WI38 (cell line): ENCODE results near the gene ADAT3.

Experiments used
- H3K4me3 ChIP-seq: 2 replicates; pipeline ENCODE4 v1.5.1; 2011; ENCODE audit warnings: low read depth, mild to moderate bottlenecking, control low read depth, low read length
- TF ChIP-seq, protein P1 (sequence below): IDR thresholded peaks from 2 replicates; pipeline ENCODE4 v1.5.1; 2012; ENCODE audit warnings: low read depth, mild to moderate bottlenecking, control low read depth, low read length

ADAT3 gene

DNA sequence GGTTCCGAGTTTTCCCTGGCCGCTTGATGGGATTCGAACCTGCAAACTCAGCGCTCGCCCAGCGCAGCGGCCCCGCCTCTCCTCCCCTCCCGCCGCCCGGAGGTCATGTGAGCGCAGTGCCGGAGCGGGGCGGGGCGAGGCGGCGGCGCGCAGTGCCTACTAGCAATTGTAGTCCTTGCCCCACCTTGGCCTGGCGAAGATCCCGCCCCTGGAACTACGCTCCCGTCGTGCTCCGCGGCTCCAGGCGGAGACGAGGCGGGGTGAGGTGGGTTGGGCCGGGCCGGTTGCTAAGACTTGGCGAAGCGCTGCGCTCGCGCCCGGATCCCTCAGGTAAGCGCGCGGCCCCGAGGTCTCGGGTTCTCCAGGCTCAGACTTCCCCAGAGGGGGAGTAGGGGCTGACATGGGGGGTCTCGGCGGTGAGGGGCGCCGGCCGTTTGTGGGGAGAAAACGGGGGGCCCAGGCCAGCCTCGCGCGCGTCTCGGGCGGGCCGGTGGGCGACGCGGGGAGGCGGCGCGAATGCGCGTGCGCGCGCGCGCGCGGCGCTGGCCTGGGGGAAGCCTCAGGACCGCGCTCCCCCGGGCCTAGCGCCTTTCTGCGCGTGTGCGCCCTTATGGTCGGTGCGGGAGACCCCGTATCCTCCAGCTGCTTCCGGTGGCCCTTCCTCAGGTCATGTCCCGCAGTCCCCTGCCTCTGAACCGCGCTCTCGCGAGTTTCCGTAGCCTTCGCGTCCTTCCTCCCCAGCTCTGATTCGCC is at the start of gene ADAT3, which contains the start of gene SCAMP4:
Gene ADAT3 (plus strand): TSS at position 290 of the 753 bp plus-strand sequence. CDS start 6,649 bp downstream, outside the sequence.
Gene SCAMP4 (plus strand): TSS at position 290 of the 753 bp plus-strand sequence. CDS start 9,621 bp downstream, outside the sequence.
- peak within 1 kb of the TSS; percentile 70 for H3K4me3 ChIP-seq
- TF ChIP-seq, protein P1, sequence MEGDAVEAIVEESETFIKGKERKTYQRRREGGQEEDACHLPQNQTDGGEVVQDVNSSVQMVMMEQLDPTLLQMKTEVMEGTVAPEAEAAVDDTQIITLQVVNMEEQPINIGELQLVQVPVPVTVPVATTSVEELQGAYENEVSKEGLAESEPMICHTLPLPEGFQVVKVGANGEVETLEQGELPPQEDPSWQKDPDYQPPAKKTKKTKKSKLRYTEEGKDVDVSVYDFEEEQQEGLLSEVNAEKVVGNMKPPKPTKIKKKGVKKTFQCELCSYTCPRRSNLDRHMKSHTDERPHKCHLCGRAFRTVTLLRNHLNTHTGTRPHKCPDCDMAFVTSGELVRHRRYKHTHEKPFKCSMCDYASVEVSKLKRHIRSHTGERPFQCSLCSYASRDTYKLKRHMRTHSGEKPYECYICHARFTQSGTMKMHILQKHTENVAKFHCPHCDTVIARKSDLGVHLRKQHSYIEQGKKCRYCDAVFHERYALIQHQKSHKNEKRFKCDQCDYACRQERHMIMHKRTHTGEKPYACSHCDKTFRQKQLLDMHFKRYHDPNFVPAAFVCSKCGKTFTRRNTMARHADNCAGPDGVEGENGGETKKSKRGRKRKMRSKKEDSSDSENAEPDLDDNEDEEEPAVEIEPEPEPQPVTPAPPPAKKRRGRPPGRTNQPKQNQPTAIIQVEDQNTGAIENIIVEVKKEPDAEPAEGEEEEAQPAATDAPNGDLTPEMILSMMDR = no peak

DNA sequence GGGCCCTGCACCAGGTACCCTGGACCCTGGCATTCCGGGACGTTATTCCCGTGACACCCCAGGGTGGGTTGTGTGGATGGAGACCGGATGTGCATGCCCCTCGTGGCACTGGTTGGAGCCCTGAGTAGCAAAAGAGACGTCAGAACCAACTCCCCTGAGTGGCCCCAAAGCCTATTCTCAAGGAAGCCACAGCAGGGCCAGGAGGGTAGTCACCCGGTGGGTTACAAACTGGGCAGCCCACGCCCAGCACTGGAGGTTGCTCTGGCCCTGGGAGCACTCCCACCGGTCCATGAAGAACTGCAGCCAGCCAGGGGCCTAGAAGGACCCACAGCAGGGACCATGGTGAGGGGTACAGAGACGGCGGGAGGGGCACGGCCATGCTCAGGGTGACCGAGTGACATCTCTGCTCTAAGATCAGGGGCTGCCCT is 49.4 kb upstream of the ADAT3 start:
- TF ChIP-seq, protein P1 = no peak
- H3K4me3 ChIP-seq = peak overlapping the region; percentile 52

DNA sequence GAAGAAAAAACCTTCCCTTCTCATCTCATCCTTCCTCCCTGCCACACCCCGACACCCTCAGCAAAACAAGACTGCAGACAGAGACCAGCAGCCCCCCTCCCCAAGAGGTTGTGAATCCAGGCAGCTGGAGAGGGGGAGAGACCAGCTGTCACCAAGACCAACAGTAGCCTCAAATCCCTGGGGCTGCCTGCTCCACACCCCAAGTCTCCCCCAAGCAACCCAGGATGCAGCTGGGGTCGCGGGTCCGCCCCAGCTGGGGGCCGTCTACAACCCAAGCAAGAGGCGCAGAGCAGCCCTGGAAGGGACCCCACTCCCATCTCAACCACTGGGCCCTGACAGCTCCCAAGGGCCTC is 48.9 kb upstream of the ADAT3 start:
- peak overlapping the region; percentile 29 for H3K4me3 ChIP-seq
- TF ChIP-seq, protein P1 = no peak

DNA sequence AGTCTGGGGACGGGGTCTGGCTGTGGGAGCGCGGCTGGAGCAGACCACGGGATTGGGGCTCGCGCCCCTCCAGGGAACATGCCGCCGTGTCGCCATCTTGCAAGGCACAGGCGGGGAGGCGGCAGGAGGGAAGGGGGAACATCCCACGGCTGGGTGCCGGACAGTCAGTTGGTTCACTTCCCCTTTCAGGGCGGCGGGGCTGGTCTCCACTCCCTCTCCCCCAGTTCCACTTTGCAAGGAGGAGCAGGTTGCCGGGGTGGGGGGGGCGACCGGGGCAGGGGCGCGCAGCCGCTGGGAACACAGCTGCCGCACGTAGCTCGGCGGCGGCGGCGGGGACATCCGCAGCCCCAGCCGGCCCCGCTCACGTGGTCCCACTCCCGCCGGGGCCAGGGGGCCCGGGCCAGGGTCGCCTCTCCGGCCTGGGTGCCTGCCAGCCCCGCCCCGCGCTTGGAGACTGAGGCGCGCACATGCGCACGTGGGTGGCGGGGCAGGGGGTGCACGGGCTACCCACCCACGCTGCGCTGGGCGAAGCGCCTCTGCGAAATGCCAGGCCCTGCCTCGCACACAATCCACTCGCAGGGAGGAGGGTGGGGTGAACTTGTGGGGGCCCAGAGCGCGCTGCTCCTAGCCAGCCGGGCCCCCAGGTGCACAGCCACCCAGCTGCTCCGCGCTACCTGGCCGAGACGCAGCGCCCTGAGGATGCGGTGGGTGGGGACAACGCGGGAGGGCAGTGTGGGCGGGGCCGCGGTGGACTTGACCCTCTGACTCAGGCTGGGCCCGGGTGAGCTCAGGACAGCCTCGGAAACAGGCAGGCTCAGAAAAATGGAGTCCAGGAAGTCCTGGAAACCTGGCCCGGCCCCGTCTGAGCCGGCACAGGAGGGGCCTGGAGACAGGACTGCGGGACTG is 48.2 kb upstream of the ADAT3 start:
- H3K4me3 ChIP-seq = peak overlapping the region; percentile 50
- TF ChIP-seq, protein P1 = no peak

DNA sequence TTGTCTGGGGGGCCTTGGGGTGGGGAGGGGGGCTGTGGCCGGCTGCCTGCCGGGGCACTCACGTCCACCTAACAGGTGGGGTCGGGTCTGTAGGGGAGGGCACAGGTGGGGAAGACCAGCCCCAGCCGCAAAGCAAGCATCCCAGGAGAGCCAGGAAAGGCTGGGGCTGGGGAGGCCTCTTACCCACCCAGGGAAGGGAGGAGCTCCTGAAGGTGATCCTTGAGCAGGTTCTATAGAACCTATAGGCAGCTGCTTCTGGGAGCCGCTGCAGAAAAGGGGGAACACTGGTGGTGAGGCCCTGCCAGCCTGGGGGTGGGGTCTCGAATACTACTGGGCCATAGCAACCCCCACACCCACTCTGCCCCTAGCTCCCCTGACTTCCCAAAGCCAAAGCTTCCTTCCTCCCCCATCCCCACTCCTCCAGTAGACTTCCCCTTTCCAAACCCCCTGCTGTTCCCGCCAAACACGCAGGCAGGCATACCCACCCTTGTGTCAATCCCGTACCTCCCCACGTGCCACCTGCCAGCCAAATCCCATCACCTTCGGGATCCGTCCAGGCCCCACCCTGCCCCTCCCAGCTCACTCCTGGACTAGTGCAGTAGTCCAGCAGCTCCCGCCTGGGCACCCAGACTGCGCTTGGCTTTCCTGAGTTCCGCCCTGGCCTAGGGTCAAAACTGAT is 47.4 kb upstream of the ADAT3 start:
- TF ChIP-seq, protein P1 = no peak
- peak overlapping the region; percentile 50 for H3K4me3 ChIP-seq

DNA sequence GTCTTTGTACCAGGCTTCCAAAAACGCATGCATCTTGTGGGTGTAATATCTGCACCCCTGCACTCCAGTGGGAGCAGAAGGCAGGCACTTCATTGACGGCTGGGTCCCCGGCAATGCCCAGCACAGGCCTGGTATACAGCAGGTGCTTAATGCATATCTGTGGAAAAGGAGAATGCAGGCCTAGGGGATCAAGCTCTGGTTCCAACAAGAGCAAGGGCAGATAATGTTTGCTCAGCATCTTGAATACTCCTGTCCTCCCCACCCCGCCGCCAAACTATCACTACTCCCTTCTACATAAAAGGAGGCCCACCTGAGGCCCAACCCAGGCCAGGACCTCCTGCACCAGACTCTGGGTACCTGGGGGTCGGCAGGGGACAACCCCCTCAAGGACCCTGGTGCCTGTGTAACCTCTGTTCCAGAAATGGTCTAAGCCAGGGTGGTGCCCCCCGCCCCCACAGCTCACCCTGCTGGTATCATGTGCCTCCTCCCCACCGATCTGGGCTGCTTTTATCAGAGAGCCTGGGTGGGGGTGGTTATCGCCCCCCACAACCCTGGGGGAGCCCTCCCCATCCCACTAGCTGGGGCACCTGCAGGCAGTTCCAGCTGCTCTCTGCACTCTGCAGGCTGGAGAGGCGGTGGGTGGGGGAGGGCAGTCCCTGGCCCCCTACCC is 46.7 kb upstream of the ADAT3 start:
- TF ChIP-seq, protein P1 = no peak
- no peak overlapping the region for H3K4me3 ChIP-seq
